ENCODE results near the gene PKDREJ.

PKDREJ gene

GRCh38 chr22:46295277-46295971 lies 32.3 kb upstream of the PKDREJ start:
- H3K36me3 ChIP-seq (ENCODE audit: control insufficient read depth, insufficient read depth, low read length), result peaks cover 43% of the 10 kb centered on the region
- no peaks in the 10 kb centered on the region for H3K9me3 ChIP-seq (ENCODE audit: control insufficient read depth, low read length)
- WGBS, 2 experiments (ENCODE audit: insufficient coverage in 2 of 2), result 75 to 89% methylated on average over 2 to 3 of the region's 4 CpGs
- H3K27ac ChIP-seq (ENCODE audit: low read depth, low read length, severe bottlenecking), result no peak overlapping the region
- peaks cover 8% of the 10 kb centered on the region for H3K4me1 ChIP-seq (ENCODE audit: control insufficient read depth, insufficient read depth, low read length, poor library complexity, severe bottlenecking)
- H3K4me3 ChIP-seq (ENCODE audit: extremely low read depth, insufficient read depth, low read length, poor library complexity, severe bottlenecking), result peak overlapping the region; percentile 77

- Histone ChIP-seq H3K4me1 (ENCODE audit: control insufficient read depth, insufficient read depth, low read length, poor library complexity, severe bottlenecking) (peaks cover 8% of the 10 kb centered on the region), H3K36me3 (ENCODE audit: control insufficient read depth, insufficient read depth, low read length) (peaks cover 38% of the 10 kb centered on the region), H3K4me3 (ENCODE audit: extremely low read depth, insufficient read depth, low read length, poor library complexity, severe bottlenecking) (no peak overlapping the region), H3K9me3 (ENCODE audit: control insufficient read depth, low read length) (no peaks in the 10 kb centered on the region), H3K27ac (ENCODE audit: low read depth, low read length, severe bottlenecking) (no peak overlapping the region)
- WGBS, 2 experiments (ENCODE audit: insufficient coverage in 2 of 2), result 91 to 96% methylated on average over 2 of the region's 2 CpGs
Measured at GRCh38 chr22:46294784-46295183, 31.6 kb upstream of the PKDREJ start.

- 77 to 90% methylated on average over 10 to 11 of the region's 11 CpGs for WGBS, 2 experiments (ENCODE audit: insufficient coverage in 2 of 2)
- H3K9me3 ChIP-seq (ENCODE audit: control insufficient read depth, low read length), result no peaks in the 10 kb centered on the region
Measured at GRCh38 chr22:46293577-46294260, 30.6 kb upstream of the PKDREJ start.

DNA sequence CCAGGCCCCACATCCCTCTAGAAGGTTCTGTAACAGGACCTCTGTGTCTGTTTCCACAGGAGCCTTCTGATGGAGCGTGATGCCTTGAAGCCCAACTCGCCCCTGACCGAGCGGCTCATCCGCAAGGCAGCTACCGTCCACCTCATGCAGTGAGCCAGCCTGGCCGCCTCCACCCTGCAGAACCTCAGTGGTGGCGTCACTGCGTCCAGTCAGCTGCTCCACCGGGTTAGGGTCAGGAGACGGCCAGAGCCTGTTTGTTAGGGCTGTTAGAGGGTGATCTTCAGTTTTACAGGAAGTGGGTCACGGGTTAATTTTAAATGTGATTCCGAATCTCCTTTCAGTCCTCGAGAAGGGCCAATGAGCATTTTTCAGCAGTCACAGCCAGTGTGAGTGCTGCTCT lies 29.6 kb upstream of the PKDREJ start:
- Histone ChIP-seq H3K27ac (ENCODE audit: low read depth, low read length, severe bottlenecking) (no peak overlapping the region), H3K36me3 (ENCODE audit: control insufficient read depth, insufficient read depth, low read length) (peaks cover 21% of the 10 kb centered on the region), H3K4me1 (ENCODE audit: control insufficient read depth, insufficient read depth, low read length, poor library complexity, severe bottlenecking) (peaks cover 4% of the 10 kb centered on the region), H3K9me3 (ENCODE audit: control insufficient read depth, low read length) (no peaks in the 10 kb centered on the region), H3K4me3 (ENCODE audit: extremely low read depth, insufficient read depth, low read length, poor library complexity, severe bottlenecking) (no peak overlapping the region)
- WGBS, 2 experiments (ENCODE audit: insufficient coverage in 2 of 2), result 97 to 98% methylated on average over 14 of the region's 14 CpGs

More at GRCh38 chr22:46293577-46294260, 30.6 kb upstream of the PKDREJ start:
- H3K36me3 ChIP-seq (ENCODE audit: control insufficient read depth, insufficient read depth, low read length), result peaks cover 27% of the 10 kb centered on the region
- H3K27ac ChIP-seq (ENCODE audit: low read depth, low read length, severe bottlenecking), result no peak overlapping the region
- H3K4me3 ChIP-seq (ENCODE audit: extremely low read depth, insufficient read depth, low read length, poor library complexity, severe bottlenecking), result no peak overlapping the region
- H3K4me1 ChIP-seq (ENCODE audit: control insufficient read depth, insufficient read depth, low read length, poor library complexity, severe bottlenecking), result peaks cover 6% of the 10 kb centered on the region

DNA sequence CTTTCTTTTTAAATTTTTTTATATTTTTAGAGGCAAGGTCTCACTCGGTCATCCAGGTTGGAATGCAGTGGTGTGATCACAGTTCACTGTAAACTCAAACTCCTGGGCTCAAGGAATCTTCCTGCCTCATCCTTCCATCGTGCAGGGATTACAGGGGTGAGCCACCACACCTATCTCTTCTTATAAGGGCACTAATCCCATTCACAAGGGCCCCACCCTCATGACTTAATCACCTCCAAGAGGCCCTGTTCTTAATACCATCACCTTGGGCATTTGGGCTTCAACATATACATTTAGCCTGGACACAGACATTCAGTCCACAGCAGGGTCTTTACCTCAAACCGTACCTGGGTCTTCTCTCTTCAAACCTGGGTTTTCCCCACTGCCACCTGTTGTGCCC lies 29.0 kb upstream of the PKDREJ start:
- Histone ChIP-seq H3K9me3 (ENCODE audit: control insufficient read depth, low read length) (no peaks in the 10 kb centered on the region), H3K4me1 (ENCODE audit: control insufficient read depth, insufficient read depth, low read length, poor library complexity, severe bottlenecking) (peaks cover 4% of the 10 kb centered on the region), H3K36me3 (ENCODE audit: control insufficient read depth, insufficient read depth, low read length) (peaks cover 21% of the 10 kb centered on the region), H3K4me3 (ENCODE audit: extremely low read depth, insufficient read depth, low read length, poor library complexity, severe bottlenecking) (no peak overlapping the region), H3K27ac (ENCODE audit: low read depth, low read length, severe bottlenecking) (no peak overlapping the region)
- WGBS, 2 experiments (ENCODE audit: insufficient coverage in 2 of 2), result 93 to 100% methylated on average over 2 to 3 of the region's 3 CpGs

GRCh38 chr22:46290843-46291785 lies 28.0 kb upstream of the PKDREJ start:
- peaks cover 4% of the 10 kb centered on the region for H3K4me1 ChIP-seq (ENCODE audit: control insufficient read depth, insufficient read depth, low read length, poor library complexity, severe bottlenecking)
- peaks cover 31% of the 10 kb centered on the region for H3K36me3 ChIP-seq (ENCODE audit: control insufficient read depth, insufficient read depth, low read length)
- no peak overlapping the region for H3K27ac ChIP-seq (ENCODE audit: low read depth, low read length, severe bottlenecking)
- no peaks in the 10 kb centered on the region for H3K9me3 ChIP-seq (ENCODE audit: control insufficient read depth, low read length)
- WGBS, 2 experiments (ENCODE audit: insufficient coverage in 2 of 2), result 96 to 98% methylated on average over 16 of the region's 23 CpGs
- H3K4me3 ChIP-seq (ENCODE audit: extremely low read depth, insufficient read depth, low read length, poor library complexity, severe bottlenecking), result no peak overlapping the region

DNA sequence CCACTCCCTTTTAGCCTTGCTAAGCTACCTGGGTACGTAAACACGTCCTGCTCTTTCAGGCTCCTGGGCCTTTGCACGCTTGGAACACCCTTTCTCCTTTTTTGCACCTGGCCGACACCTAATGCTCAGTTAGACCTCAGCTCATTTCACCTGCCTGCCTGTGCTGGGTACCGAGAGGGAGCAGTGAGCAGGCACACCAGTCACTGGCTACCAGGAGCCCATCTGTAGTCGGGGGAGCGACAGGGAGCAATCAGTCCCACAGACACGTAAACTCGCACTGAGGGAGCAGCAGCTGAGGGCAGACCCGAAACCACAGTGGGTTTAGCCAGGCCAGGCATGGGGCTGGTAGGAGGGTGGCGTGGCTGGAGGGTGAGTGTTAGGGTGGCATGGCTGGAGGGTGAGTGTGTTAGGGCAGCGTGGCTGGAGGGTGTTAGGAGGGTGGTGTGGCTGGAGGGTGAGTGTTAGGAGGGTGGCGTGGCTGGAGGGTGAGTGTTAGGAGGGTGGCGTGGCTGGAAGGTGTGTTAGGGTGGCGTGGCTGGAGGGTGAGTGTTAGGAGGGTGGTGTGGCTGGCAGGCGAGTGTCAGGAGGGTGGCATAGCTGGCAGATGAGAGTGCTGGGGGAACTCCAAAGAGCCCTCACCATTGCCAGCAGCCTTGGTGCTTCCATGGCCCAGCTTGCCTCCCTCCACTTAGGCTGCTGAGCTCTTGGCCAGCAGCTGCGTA lies 27.1 kb upstream of the PKDREJ start:
- WGBS, 2 experiments (ENCODE audit: insufficient coverage in 2 of 2), result 90 to 96% methylated on average over 14 to 17 of the region's 17 CpGs
- Histone ChIP-seq H3K27ac (ENCODE audit: low read depth, low read length, severe bottlenecking) (no peak overlapping the region), H3K4me3 (ENCODE audit: extremely low read depth, insufficient read depth, low read length, poor library complexity, severe bottlenecking) (no peak overlapping the region), H3K36me3 (ENCODE audit: control insufficient read depth, insufficient read depth, low read length) (peaks cover 36% of the 10 kb centered on the region), H3K9me3 (ENCODE audit: control insufficient read depth, low read length) (no peaks in the 10 kb centered on the region), H3K4me1 (ENCODE audit: control insufficient read depth, insufficient read depth, low read length, poor library complexity, severe bottlenecking) (peaks cover 4% of the 10 kb centered on the region)

GRCh38 chr22:46289244-46289891 lies 26.2 kb upstream of the PKDREJ start:
- WGBS, 2 experiments (ENCODE audit: insufficient coverage in 2 of 2), result 93 to 94% methylated on average over 32 to 33 of the region's 33 CpGs

GRCh38 chr22:46288846-46289243 lies 25.7 kb upstream of the PKDREJ start:
- H3K36me3 ChIP-seq (ENCODE audit: control insufficient read depth, insufficient read depth, low read length), result peaks cover 51% of the 10 kb centered on the region
- WGBS, 2 experiments (ENCODE audit: insufficient coverage in 2 of 2), result 92 to 94% methylated on average over 6 to 7 of the region's 7 CpGs
- H3K9me3 ChIP-seq (ENCODE audit: control insufficient read depth, low read length), result no peaks in the 10 kb centered on the region
- no peak overlapping the region for H3K27ac ChIP-seq (ENCODE audit: low read depth, low read length, severe bottlenecking)
- peaks cover 4% of the 10 kb centered on the region for H3K4me1 ChIP-seq (ENCODE audit: control insufficient read depth, insufficient read depth, low read length, poor library complexity, severe bottlenecking)
- H3K4me3 ChIP-seq (ENCODE audit: extremely low read depth, insufficient read depth, low read length, poor library complexity, severe bottlenecking), result no peak overlapping the region

More at GRCh38 chr22:46289244-46289891, 26.2 kb upstream of the PKDREJ start:
- peaks cover 4% of the 10 kb centered on the region for H3K4me1 ChIP-seq (ENCODE audit: control insufficient read depth, insufficient read depth, low read length, poor library complexity, severe bottlenecking)
- H3K36me3 ChIP-seq (ENCODE audit: control insufficient read depth, insufficient read depth, low read length), result peaks cover 46% of the 10 kb centered on the region
- H3K27ac ChIP-seq (ENCODE audit: low read depth, low read length, severe bottlenecking), result no peak overlapping the region
- H3K9me3 ChIP-seq (ENCODE audit: control insufficient read depth, low read length), result no peaks in the 10 kb centered on the region
- H3K4me3 ChIP-seq (ENCODE audit: extremely low read depth, insufficient read depth, low read length, poor library complexity, severe bottlenecking), result no peak overlapping the region

Data from mesodermal cell (in vitro differentiated cells).